Activated CD4-positive, alpha-beta T cell treated with anti-CD3 and anti-CD28 coated beads for 36 hours (primary cell): ENCODE data around the gene OR6C1. TPM values are rescaled to one million over a fixed set of nuclear protein-coding genes. Genes with fewer than 3 reads are reported as not detected.

Experiments used
- total RNA-seq, 2 experiments: library from RNA; stranded (reverse); gene quantifications; one replicate each; pipeline ENCODE4 v1.2.3, GENCODE V29; 2021

The OR6C1 gene
- total RNA-seq, 2 experiments from 2014 or later: not detected

Other genes starting within 250 kb of the OR6C1 start
- not detected for gene OR9K2, start 187.9 kb upstream of the OR6C1 start, total RNA-seq
- not detected for gene OR10A7, start 93.3 kb upstream of the OR6C1 start, total RNA-seq
- gene OR6C74, start 69.7 kb upstream of the OR6C1 start, total RNA-seq: not detected
- not detected for gene OR6C6, start 17.8 kb upstream of the OR6C1 start, total RNA-seq
- not detected for gene OR6C3, start 16.4 kb downstream of the OR6C1 start, total RNA-seq
- not detected for gene OR6C75, start 48.6 kb downstream of the OR6C1 start, total RNA-seq
- not detected for gene OR6C65, start 86.2 kb downstream of the OR6C1 start, total RNA-seq
- gene OR6C76, start 111.9 kb downstream of the OR6C1 start, total RNA-seq: not detected
- not detected for gene OR6C2, start 129.7 kb downstream of the OR6C1 start, total RNA-seq
- gene OR6C70, start 155.8 kb downstream of the OR6C1 start, total RNA-seq: not detected
- not detected for gene OR6C68, start 178.0 kb downstream of the OR6C1 start, total RNA-seq
- gene OR6C4, start 235.3 kb downstream of the OR6C1 start, total RNA-seq: not detected